Activated naive CD4-positive, alpha-beta T cell treated with anti-CD3 and anti-CD28 coated beads for 36 hours (primary cell): ENCODE measurements around the gene ITGA1. TPM values are rescaled to one million over a fixed set of nuclear protein-coding genes. Genes with fewer than 3 reads are reported as not detected.

Experiments
- CTCF ChIA-PET: fragments of 350-600 bp; sonication (Branson Sonifier 250); formaldehyde crosslinking; loops from one replicate; lab custom pipeline; 2021; ENCODE audit warnings: antibody characterized with exemption; lab: Charles Lee
- DNase-seq: peaks from one replicate; pipeline ENCODE4 v3.0.0-alpha.2; 2020
- H3K27ac Mint-ChIP-seq: one replicate; pipeline ENCODE4 v1.8.0; 2021; ENCODE audit warnings: mild to moderate bottlenecking, mixed read lengths
- H3K27me3 Mint-ChIP-seq: one replicate; pipeline ENCODE4 v1.8.0; 2021; ENCODE audit warnings: low read depth, mixed read lengths
- H3K36me3 Mint-ChIP-seq: one replicate; pipeline ENCODE4 v1.8.0; 2021; ENCODE audit warnings: low read depth, mixed read lengths
- H3K4me1 Mint-ChIP-seq: one replicate; pipeline ENCODE4 v1.8.0; 2021; ENCODE audit warnings: low read depth, mixed read lengths
- H3K4me3 Mint-ChIP-seq: one replicate; pipeline ENCODE4 v1.8.0; 2021; ENCODE audit warnings: mild to moderate bottlenecking, moderate library complexity, mixed read lengths
- H3K9me3 Mint-ChIP-seq: one replicate; pipeline ENCODE4 v1.8.0; 2021; ENCODE audit warnings: mixed read lengths
- intact Hi-C: fragments of 100-400 bp; cut with micrococcal nuclease; formaldehyde crosslinking; loops from one replicate; pipeline ENCODE4 v1.15.1; 2023
- total RNA-seq, 2 experiments: library from RNA; stranded (reverse); gene quantifications; one replicate each; pipeline ENCODE4 v1.2.3, GENCODE V29; 2021

Gene ITGA1
- total RNA-seq, 2 experiments from 2014 or later = 0.69 to 1.2 TPM

GRCh38 chr5:52987711-52988331, 200.1 kb downstream of the ITGA1 start:
- Mint-ChIP-seq H3K4me1 (peaks cover 33% of the 10 kb centered on the region), H3K27me3 (peaks cover 6% of the 10 kb centered on the region), H3K9me3 (no peaks in the 10 kb centered on the region), H3K4me3 (peak overlapping the region; percentile 79), H3K27ac (peak overlapping the region; percentile 32), H3K36me3 (no peaks in the 10 kb centered on the region)
- peak; percentile 40 for DNase-seq
- intact Hi-C loops = loop anchor here (1.0 to 5.0 kb wide), 7 partner anchors 20 to 201 kb away; partner anchors contain the start of genes ITGA1 and PELO
- CTCF ChIA-PET = interaction anchor here (0.9 to 2.2 kb wide), 11 partner anchors 11 to 110 kb away, joined by 3 to 12 read pairs (median 4); no protein-coding TSS in a partner anchor

GRCh38 chr5:52988335-52989024, 200.8 kb downstream of the ITGA1 start:
- peaks cover 6% of the 10 kb centered on the region for H3K27me3 Mint-ChIP-seq
- H3K36me3 Mint-ChIP-seq = no peaks in the 10 kb centered on the region

GRCh38 chr5:52989025-52989780, 201.5 kb downstream of the ITGA1 start, which contains the start of gene ITGA2:
Gene ITGA2 (plus strand): TSS chr5:52989352. CDS start chr5:52989469, 117 bp downstream.
- Mint-ChIP-seq H3K4me1 (peaks cover 24% of the 10 kb centered on the region), H3K27ac (peak within 1 kb of the TSS; percentile 50), H3K27me3 (peaks cover 4% of the 10 kb centered on the region), H3K36me3 (no peaks in the 10 kb centered on the region), H3K4me3 (peak within 1 kb of the TSS; percentile 79), H3K9me3 (no peaks in the 10 kb centered on the region)
- CTCF ChIA-PET = interaction anchor here (0.5 to 5.2 kb wide), 8 partner anchors 21 to 103 kb away, joined by 3 to 18 read pairs (median 4); no protein-coding TSS in a partner anchor
- DNase-seq = peak; percentile 43
- intact Hi-C loops = loop anchor here (1.0 to 5.0 kb wide), 3 partner anchors 41 to 187 kb away; no protein-coding TSS in a partner anchor

More at GRCh38 chr5:52988335-52989024, 200.8 kb downstream of the ITGA1 start:
- Mint-ChIP-seq H3K9me3 (no peaks in the 10 kb centered on the region), H3K27ac (no peak overlapping the region), H3K4me1 (peaks cover 31% of the 10 kb centered on the region), H3K4me3 (peak overlapping the region; percentile 79)
- intact Hi-C loops = loop anchor here (1.0 to 5.0 kb wide), 8 partner anchors 20 to 201 kb away; partner anchors contain the start of genes ITGA1 and PELO
- CTCF ChIA-PET = interaction anchor here (0.9 to 2.2 kb wide), 11 partner anchors 10 to 109 kb away, joined by 3 to 12 read pairs (median 4); no protein-coding TSS in a partner anchor
- no peak for DNase-seq

- H3K27ac Mint-ChIP-seq = peak overlapping the region; percentile 50
- peaks cover 4% of the 10 kb centered on the region for H3K27me3 Mint-ChIP-seq
- DNase-seq = peak; percentile 73
- H3K4me3 Mint-ChIP-seq = peak overlapping the region; percentile 79
- peaks cover 21% of the 10 kb centered on the region for H3K4me1 Mint-ChIP-seq
- H3K9me3 Mint-ChIP-seq = no peaks in the 10 kb centered on the region
- H3K36me3 Mint-ChIP-seq = no peaks in the 10 kb centered on the region
- intact Hi-C loops = loop anchor here (1.0 to 5.0 kb wide), 3 partner anchors 42 to 188 kb away; no protein-coding TSS in a partner anchor
- CTCF ChIA-PET = interaction anchor here (0.5 to 5.2 kb wide), 11 partner anchors 38 to 265 kb away, joined by 3 to 18 read pairs (median 4); no protein-coding TSS in a partner anchor
Observed at GRCh38 chr5:52989781-52990527, 202.2 kb downstream of the ITGA1 start.

GRCh38 chr5:52990528-52990925, 202.8 kb downstream of the ITGA1 start:
- H3K4me3 Mint-ChIP-seq = no peak overlapping the region
- intact Hi-C loops = no loop called here
- H3K4me1 Mint-ChIP-seq = peaks cover 19% of the 10 kb centered on the region
- no peak for DNase-seq
- H3K27ac Mint-ChIP-seq = no peak overlapping the region
- CTCF ChIA-PET = interaction anchor here (0.6 to 5.2 kb wide), 10 partner anchors 13 to 266 kb away, joined by 3 to 18 read pairs (median 4); no protein-coding TSS in a partner anchor
- H3K27me3 Mint-ChIP-seq = peaks cover 4% of the 10 kb centered on the region
- no peaks in the 10 kb centered on the region for H3K36me3 Mint-ChIP-seq
- no peaks in the 10 kb centered on the region for H3K9me3 Mint-ChIP-seq

GRCh38 chr5:52993367-52993766, 205.7 kb downstream of the ITGA1 start:
- peaks cover 8% of the 10 kb centered on the region for H3K4me1 Mint-ChIP-seq
- no peaks in the 10 kb centered on the region for H3K9me3 Mint-ChIP-seq
- H3K36me3 Mint-ChIP-seq = no peaks in the 10 kb centered on the region
- intact Hi-C loops = no loop called here
- DNase-seq = no peak
- CTCF ChIA-PET = interaction anchor here (5.2 kb wide), 1 partner anchor 45 kb away, joined by 18 read pairs; no protein-coding TSS in a partner anchor
- no peak overlapping the region for H3K27ac Mint-ChIP-seq
- no peaks in the 10 kb centered on the region for H3K27me3 Mint-ChIP-seq
- H3K4me3 Mint-ChIP-seq = no peak overlapping the region

- intact Hi-C loops = no loop called here
- no peaks in the 10 kb centered on the region for H3K27me3 Mint-ChIP-seq
- H3K9me3 Mint-ChIP-seq = no peaks in the 10 kb centered on the region
- peaks cover 4% of the 10 kb centered on the region for H3K4me1 Mint-ChIP-seq
- no peak overlapping the region for H3K4me3 Mint-ChIP-seq
- CTCF ChIA-PET = interaction anchor here (1.2 to 5.2 kb wide), 2 partner anchors 45 to 46 kb away, joined by 3 to 18 read pairs; no protein-coding TSS in a partner anchor
- no peak overlapping the region for H3K27ac Mint-ChIP-seq
- DNase-seq = no peak
- H3K36me3 Mint-ChIP-seq = no peaks in the 10 kb centered on the region
Observed at GRCh38 chr5:52994266-52994665, 206.6 kb downstream of the ITGA1 start.

GRCh38 chr5:52995095-52995494, 207.4 kb downstream of the ITGA1 start:
- DNase-seq = no peak
- no peak overlapping the region for H3K4me3 Mint-ChIP-seq

GRCh38 chr5:52995914-52996313, 208.2 kb downstream of the ITGA1 start:
- intact Hi-C loops = no loop called here
- CTCF ChIA-PET = interaction anchor here (1.6 kb wide), 1 partner anchor 101 kb away, joined by 4 read pairs; no protein-coding TSS in a partner anchor

More at GRCh38 chr5:52995095-52995494, 207.4 kb downstream of the ITGA1 start:
- Mint-ChIP-seq H3K36me3 (no peaks in the 10 kb centered on the region), H3K4me1 (peaks cover 4% of the 10 kb centered on the region), H3K9me3 (no peaks in the 10 kb centered on the region), H3K27ac (no peak overlapping the region), H3K27me3 (no peaks in the 10 kb centered on the region)
- intact Hi-C loops = no loop called here
- CTCF ChIA-PET = no interaction called here

GRCh38 chr5:52996979-52997378, 209.3 kb downstream of the ITGA1 start:
- intact Hi-C loops = no loop called here

More at GRCh38 chr5:52995914-52996313, 208.2 kb downstream of the ITGA1 start:
- no peak overlapping the region for H3K4me3 Mint-ChIP-seq
- H3K9me3 Mint-ChIP-seq = no peaks in the 10 kb centered on the region
- no peaks in the 10 kb centered on the region for H3K27me3 Mint-ChIP-seq
- DNase-seq = no peak
- peaks cover 2% of the 10 kb centered on the region for H3K4me1 Mint-ChIP-seq
- H3K27ac Mint-ChIP-seq = no peak overlapping the region
- H3K36me3 Mint-ChIP-seq = no peaks in the 10 kb centered on the region

GRCh38 chr5:52997424-52997823, 209.7 kb downstream of the ITGA1 start:
- Mint-ChIP-seq H3K27me3 (no peaks in the 10 kb centered on the region), H3K9me3 (no peaks in the 10 kb centered on the region), H3K4me3 (no peak overlapping the region)

More at GRCh38 chr5:52996979-52997378, 209.3 kb downstream of the ITGA1 start:
- H3K27me3 Mint-ChIP-seq = no peaks in the 10 kb centered on the region
- H3K27ac Mint-ChIP-seq = no peak overlapping the region
- H3K4me1 Mint-ChIP-seq = peaks cover 2% of the 10 kb centered on the region
- H3K4me3 Mint-ChIP-seq = no peak overlapping the region
- no peak for DNase-seq
- no peaks in the 10 kb centered on the region for H3K9me3 Mint-ChIP-seq
- no peaks in the 10 kb centered on the region for H3K36me3 Mint-ChIP-seq
- CTCF ChIA-PET = interaction anchor here (0.9 to 1.6 kb wide), 2 partner anchors 100 to 121 kb away, joined by 3 to 4 read pairs; no protein-coding TSS in a partner anchor

More at GRCh38 chr5:52997424-52997823, 209.7 kb downstream of the ITGA1 start:
- no peak for DNase-seq
- H3K27ac Mint-ChIP-seq = no peak overlapping the region
- H3K36me3 Mint-ChIP-seq = no peaks in the 10 kb centered on the region
- H3K4me1 Mint-ChIP-seq = peaks cover 2% of the 10 kb centered on the region
- intact Hi-C loops = no loop called here
- CTCF ChIA-PET = interaction anchor here (0.9 kb wide), 1 partner anchor 121 kb away, joined by 3 read pairs; no protein-coding TSS in a partner anchor
